Astrocyte of the cerebellum (primary cell): ENCODE measurements around the gene TRAPPC1.

Experiments used
- DNase-seq: peaks from one replicate; pipeline ENCODE4 v3.0.0-alpha.2; 2011; ENCODE audit warnings: low read depth
- H3K4me3 ChIP-seq: 2 replicates; pipeline ENCODE4 v1.5.1; 2011; ENCODE audit warnings: mild to moderate bottlenecking, low read depth, low read length, moderate library complexity
- in situ Hi-C: cut with HindIII; loops from 2 replicates; pipeline ENCODE4 v1.10.0; 2017; ENCODE audit warnings: low sequenced_read_pairs
- TF ChIP-seq, protein P1 (sequence below): IDR thresholded peaks from 2 replicates; pipeline ENCODE4 v1.5.1; 2012; ENCODE audit warnings: low read length, low read depth, moderate library complexity, mild to moderate bottlenecking; ENCODE audit errors: missing control alignments

Gene TRAPPC1

DNA sequence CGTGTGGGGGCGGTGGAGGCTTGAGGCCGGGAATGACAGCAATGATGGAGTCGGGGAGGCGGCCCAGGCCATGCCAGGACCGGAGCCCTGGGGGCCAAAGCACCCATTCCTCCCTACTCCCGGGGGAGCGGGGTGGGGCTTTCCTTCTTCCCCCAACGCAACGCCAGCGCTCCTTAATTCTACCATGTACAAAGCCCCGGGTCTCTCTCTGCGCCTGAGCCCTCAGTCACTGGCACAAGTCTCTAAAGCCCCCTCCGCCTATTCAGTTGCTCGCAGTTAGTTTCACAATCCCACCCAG lies 15.4 kb downstream of the TRAPPC1 start:
- in situ Hi-C loops: no loop called here
- DNase-seq: no peak
- H3K4me3 ChIP-seq: peak overlapping the region; percentile 47
- TF ChIP-seq, protein P1, sequence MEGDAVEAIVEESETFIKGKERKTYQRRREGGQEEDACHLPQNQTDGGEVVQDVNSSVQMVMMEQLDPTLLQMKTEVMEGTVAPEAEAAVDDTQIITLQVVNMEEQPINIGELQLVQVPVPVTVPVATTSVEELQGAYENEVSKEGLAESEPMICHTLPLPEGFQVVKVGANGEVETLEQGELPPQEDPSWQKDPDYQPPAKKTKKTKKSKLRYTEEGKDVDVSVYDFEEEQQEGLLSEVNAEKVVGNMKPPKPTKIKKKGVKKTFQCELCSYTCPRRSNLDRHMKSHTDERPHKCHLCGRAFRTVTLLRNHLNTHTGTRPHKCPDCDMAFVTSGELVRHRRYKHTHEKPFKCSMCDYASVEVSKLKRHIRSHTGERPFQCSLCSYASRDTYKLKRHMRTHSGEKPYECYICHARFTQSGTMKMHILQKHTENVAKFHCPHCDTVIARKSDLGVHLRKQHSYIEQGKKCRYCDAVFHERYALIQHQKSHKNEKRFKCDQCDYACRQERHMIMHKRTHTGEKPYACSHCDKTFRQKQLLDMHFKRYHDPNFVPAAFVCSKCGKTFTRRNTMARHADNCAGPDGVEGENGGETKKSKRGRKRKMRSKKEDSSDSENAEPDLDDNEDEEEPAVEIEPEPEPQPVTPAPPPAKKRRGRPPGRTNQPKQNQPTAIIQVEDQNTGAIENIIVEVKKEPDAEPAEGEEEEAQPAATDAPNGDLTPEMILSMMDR: no peak

DNA sequence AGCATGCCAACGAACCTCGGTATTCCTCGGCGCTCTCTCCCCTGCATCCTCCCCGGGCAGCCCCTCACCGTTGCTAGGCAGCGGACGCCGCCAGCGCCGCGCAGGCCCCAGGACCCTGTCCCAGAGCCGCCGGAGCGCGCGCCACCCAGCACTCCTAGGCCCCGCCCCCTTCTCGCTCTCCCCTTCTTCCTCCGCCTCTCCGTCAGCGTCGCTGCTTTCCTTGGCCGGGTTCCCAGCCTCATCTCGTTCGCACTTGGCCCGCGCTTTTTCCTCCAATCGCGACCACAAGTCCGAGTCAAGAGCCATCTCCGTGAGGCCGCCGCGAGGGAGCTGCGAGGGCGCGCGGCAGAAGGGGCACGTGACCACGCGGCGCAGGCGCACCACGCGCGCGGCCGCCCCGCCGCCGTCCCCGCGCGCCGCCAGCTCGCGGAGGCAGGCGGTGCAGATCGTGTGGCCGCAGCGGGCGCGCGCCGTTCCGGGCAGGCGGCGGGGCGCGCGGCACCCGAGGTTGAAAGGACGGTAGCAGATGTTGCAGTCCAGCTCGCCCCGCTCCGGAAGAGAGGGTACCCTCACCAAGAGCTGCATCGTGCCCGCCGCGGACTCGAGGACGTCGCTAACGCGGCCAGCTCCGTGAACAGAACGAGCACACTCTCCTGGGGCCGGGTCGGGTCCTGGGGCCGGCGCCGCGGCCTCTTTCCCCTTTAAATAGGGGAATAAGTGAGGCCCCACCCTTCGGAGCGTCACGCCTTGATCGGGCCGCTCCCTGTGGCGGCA lies 15.9 kb downstream of the TRAPPC1 start, which contains the start of gene RNF227:
Gene RNF227 (minus strand): TSS at position 679 of the 774 bp plus-strand sequence. CDS start 94 bp downstream, at position 585.
- H3K4me3 ChIP-seq: peak within 1 kb of the TSS; percentile 47
- TF ChIP-seq, protein P1: no peak
- peak; percentile 86 for DNase-seq
- in situ Hi-C loops: no loop called here

GRCh38 chr17:7915179-7915610 lies 16.6 kb downstream of the TRAPPC1 start:
- TF ChIP-seq, protein P1: no peak
- in situ Hi-C loops: no loop called here
- DNase-seq: no peak
- H3K4me3 ChIP-seq: peak overlapping the region; percentile 47

- H3K4me3 ChIP-seq: no peak overlapping the region
- DNase-seq: peak; percentile 62
- in situ Hi-C loops: no loop called here
- TF ChIP-seq, protein P1: peak; percentile 77
These were observed 18.7 kb downstream of the TRAPPC1 start for GRCh38 chr17:7912927-7913524.

DNA sequence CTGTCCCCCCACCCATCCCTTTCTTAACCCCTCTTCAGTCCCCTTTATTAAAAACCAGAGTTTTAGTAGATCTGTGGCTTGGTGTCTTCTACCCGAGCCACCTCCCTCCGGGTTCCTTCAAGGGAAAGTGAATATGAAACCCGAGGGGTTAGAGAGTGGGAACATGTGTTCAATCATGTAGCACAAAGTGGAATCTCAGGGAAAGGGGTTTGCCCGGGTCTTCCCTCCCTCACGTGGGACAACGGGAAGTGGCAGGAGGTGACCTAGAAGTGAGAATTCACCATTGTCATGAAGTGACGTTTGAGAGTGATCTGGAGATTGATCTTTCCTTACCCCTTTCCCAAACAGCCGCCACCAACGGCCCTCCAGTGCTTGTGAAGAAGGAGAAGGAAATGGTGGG lies 20.6 kb downstream of the TRAPPC1 start:
- DNase-seq: no peak
- in situ Hi-C loops: no loop called here
- no peak overlapping the region for H3K4me3 ChIP-seq
- TF ChIP-seq, protein P1: no peak

GRCh38 chr17:7910711-7911110 lies 21.0 kb downstream of the TRAPPC1 start:
- H3K4me3 ChIP-seq: no peak overlapping the region
- TF ChIP-seq, protein P1: no peak
- in situ Hi-C loops: no loop called here

More at GRCh38 chr17:7910711-7911110, 21.0 kb downstream of the TRAPPC1 start:
- no peak for DNase-seq
